Measurements from ENCODE around the gene ZNRF3.
"Not testable (repeated sequence)": the region's sequence is repeated elsewhere in the genome, so short reads cannot be mapped to it uniquely, and the experiment has no call there.

The ZNRF3 gene

DNA sequence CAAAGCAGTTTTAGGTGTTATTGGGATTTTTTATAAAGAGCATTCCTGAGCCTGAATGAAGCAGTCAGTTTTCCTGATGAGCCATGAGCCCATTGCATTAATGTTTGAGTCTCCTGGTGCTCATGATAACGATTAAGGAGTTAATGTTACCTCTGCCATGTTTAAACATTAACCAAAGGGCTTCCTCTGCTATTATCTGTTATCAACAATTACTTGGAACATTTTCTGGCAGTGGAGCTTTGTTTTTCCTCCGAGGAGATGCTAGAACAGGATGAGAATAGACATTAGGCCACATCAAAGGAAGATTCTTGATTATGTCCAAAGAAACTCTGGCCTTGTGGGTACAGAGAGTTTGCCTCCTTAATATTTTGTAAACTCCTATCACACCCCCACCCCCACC, 49.9 kb downstream of the ZNRF3 start:
- no peak for DNase-seq (ENCODE audit: low spot score)

DNA sequence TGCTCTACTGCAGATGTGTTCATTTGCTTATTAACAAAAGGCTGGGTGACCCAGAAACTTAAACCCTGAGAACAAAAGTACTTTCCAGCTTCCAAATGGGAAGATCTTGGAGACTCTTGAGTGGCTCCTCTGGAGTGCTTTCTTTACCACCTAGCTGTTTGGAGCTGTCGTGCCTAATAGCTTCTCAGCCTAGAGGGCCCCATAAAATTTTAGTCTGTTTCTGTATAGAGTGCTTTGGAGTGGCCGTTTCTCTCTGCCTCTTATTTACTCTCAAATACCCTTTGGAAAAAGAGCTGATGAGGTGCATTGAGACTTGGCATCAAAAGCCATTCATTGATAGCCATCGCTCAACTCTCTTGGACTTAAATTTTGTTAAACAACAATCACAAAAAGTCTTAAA, 50.7 kb downstream of the ZNRF3 start:
- no peak for DNase-seq (ENCODE audit: low spot score)

DNA sequence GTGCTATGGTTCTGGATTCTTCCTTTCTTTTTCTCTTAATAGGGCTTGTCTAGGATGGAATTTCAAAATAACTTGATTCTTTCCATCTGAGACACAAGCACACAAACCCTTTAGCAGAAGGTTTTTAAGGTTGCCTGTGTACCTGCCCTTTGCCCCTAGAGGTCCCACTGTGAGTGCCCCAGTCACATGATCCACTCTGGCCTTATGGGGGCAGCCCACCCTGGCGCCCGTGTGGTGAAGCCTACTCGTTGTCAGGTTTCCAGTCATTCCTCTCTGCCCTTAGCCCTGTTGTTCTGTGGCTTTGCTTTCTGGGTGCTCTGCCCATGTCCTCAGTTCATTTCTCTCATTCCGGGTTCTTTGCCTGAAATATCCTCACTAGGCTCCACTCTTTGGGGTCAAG, 51.8 kb downstream of the ZNRF3 start:
- DNase-seq (ENCODE audit: low spot score), result no peak

DNA sequence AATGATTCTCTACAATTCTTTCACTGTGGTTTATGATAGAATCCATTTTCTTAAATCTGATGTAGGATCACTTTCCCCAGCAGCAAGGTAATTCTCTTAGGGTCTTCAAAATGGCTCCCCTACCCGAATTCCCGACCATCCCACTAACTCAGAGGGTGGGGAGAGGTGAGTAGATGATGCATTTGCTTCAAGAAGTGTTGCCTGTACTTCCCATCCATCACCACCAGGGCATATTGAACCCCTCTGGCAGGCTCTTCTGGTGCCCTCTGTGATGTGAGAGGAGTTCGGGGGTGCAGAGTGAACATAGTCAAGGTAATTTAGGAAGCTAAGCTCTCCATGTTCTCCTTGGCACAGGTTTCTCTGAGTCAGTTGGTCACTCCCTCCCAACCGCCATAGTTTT, 52.3 kb downstream of the ZNRF3 start:
- DNase-seq (ENCODE audit: low spot score), result no peak

DNA sequence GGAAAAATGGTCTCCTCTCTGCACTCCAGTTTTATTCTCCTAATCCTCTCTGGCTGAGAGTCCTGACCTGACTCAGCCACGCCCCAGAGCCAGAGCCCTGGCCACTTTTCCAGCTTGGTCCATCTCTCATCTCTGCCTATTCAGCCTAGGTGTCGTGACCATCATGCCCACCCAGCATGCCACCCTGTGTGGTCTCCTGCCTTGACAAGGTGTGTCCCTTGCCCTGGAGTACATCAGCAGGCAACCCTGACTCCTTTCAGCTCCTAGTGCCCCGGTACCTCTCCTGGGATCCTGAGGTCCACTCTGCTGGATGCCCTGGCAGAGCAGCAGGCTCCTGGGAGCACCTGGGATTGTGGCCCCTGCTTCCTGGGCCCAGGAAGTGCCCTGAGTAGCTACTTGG, 52.8 kb downstream of the ZNRF3 start:
- DNase-seq (ENCODE audit: low spot score), result no peak

DNA sequence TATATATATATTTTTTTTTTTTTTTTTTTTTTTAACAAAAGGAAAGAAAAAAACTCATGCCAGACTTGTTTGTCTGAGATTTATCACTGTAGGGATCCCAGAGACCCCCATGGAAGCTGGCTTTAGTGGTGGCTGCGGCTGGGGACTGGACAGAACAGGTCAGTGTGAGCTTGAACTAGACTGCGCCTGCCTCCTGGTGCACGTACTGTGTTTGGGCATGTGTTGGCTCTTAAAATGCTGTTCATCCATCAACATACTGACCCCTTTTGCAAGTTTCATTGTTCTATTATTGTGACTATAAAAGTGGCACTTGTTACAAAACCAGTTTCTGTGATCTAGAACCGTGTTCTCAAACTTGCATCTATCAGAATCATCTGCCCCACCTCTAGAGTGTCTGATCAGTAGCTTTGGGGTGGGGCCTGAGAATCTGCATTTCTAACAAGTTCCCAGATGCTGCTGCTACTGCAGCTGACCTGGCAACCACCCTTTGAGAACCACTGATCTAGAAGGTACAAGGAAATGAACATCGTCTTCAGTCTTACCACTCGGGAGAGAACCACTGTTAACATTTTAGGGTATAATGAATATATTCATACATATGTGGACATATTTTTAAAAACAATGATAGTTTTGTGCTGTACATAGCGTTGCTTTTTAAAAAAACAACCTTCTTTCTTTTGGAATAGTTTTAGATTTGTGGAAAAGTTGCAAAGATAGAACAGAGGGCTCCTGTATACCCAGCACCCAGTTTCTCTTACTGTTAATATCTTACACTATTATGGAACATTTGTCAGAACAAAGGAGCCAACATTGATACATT, 54.0 kb downstream of the ZNRF3 start:
- no peak for DNase-seq (ENCODE audit: low spot score)

DNA sequence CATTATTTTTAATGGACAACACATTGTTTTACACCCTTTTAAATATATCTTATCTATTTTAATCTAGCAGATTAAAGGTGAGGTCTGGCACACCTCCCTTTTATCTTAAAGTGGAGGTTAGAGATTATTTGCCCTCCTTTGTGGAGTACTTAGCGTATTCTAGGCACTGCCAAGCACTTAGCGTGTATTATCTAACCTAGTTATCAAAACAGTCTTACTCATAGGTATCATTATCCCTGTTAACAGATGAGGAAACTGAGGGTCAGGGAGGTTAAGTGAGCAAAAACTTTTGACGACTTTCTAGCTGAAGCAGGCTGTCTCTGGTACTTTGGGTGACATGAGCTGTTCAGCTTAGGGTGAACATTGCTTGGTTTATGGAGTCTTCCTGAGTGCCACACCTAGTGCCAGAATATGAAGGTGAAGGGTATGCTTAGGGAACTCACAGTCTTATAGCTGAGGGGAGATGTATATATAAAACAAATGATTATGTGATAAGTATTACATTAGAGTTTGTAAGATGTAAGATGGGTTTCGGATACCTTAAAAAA, 55.0 kb downstream of the ZNRF3 start:
- no peak for DNase-seq (ENCODE audit: low spot score)

DNA sequence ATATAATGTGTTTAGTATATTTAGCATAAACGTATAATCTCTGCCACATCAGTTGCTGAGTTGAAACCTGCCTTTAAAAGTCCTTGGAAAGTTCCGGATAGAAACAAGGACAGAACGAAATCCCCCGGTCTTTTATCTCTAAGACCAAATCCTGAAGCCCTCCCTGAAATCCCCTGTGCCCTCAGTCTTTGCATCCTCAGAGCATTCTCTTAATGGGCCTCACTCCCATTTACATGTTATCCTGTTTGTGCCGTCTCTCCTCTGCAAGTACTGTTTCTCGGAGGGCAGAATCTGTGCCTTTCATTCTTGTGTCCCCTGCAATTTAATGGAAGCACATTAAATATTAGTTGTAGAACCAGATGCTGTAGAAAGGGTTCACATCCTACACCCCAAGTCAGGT, 56.0 kb downstream of the ZNRF3 start:
- no peak for DNase-seq (ENCODE audit: low spot score)

DNA sequence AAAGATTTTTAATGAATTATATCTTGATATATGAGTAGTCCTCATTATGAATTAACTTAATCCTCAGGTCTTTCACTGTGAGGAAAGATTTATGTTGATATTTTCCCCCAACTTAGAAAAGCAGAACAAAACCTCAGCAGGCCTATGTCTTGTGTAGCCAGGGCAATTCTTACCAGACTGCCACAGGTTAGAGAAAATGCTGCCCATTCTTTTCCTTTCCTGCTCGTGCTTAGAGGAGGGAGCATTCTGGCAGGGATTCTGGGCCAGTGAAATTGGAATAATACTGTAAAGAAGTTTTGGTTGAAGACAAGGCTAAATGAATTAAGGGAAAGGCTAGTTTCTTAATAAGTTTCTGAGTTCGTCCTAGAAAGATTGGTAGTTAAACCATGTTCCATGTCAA, 56.6 kb downstream of the ZNRF3 start:
- no peak for DNase-seq (ENCODE audit: low spot score)

DNA sequence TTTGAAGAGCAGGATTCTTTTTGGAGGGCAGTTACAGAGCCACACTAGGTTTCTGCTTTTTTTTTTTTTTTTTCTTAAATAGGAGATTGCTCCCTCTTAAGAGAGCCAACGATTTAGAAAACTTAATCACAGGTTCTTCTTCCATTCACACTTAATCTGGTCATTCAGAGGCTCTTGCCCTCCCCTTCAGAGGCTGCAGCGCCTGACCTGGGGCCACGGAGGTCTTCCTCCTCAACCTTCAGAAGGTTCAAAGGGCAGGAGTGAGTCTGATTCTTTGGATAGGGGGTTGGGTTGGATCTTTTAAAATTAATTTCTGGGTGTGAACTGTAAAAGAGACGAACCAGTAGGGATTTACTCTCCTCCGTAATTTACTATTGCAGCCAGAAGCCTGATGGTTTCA, 57.1 kb downstream of the ZNRF3 start:
- no peak for DNase-seq (ENCODE audit: low spot score)

DNA sequence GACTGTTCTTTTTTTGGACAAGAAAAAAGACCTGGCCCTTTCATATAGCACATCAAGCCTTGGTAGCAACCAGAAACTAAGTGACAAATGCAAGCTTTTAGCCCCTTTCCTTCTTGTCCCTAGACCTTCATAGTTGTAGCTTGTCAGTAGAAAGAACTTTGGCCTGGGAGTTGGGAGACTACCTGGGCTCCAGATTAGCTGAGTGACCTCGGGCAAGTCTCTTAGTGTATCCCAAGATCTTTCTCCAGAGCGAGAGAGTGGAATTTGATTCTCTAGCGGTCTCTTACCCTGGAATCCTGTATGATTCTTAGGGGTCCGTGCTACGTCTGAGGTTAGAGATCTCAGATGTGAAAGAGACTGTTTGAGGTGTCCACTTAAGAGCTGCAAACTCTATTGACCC, 59.0 kb downstream of the ZNRF3 start:
- DNase-seq (ENCODE audit: low spot score), result no peak

DNA sequence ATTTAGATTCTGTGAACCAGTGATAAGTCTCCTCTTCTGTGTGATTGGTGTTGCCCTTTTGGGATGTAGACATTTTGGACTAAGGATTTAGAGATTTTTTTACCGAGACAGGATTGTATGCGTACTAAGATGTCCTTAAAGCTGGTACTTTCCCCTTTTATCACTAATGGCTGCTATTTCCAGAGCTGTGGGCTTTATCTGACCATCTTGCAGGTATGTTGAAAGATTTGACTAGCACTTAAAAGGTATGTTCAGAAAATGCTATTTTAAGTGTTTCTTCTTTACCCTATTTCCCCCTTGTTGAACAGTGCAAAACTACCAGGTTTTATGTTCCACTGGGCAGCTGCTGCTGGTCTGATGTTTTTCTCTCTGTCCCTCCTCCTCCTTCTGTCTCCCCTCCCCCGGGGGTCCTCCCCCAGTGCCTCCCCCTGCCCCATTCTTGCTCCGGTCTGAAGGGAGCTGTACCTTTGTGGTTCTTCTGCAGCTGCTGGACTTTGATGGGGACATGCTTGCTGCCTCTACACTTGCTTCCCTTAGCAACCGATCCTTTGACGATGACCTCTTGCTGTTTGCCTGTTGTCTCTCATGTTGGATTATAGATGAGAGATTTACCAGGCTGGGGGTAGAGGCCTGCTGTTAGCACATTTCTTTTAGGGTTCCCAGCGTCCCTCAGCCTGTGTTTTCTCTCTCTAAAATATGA, 59.6 kb downstream of the ZNRF3 start:
- DNase-seq (ENCODE audit: low spot score), result no peak

DNA sequence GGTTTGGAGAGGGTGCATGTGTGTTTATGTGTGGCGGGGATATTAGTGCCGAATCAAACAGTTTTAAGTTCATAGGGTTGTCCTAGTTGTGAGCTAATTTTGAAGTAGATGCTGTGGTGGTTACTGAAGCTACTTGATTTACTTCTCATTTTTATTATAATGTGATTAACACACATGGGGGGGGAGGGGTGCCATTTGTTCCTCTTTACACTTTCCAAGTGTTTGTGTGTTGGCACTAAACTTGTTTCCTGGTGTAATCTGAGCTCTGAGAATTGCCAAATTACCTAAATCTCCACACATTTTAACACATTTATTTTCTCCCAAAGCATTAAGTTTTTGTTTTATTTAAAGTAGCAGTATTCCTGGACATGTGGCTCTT, 60.1 kb downstream of the ZNRF3 start:
- no peak for DNase-seq (ENCODE audit: low spot score)

DNA sequence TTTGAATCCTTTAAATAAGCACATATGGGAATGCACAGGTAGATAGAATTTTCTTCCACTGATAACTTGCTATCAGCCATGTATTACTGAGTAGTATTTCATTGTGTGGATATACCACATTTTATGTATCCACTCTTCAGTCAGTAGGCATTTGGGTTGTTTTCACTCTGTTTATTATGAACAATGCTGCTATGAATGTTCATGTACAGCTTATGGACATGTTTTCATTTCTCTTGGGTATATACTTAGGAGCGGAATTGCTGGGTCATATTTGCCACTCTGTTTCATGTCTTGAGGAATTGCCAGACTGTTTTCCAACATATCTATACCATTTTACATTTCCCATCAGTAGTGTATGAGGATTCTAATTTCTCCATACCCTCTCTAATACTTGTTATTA, 63.8 kb downstream of the ZNRF3 start:
- DNase-seq (ENCODE audit: low spot score), result no peak

DNA sequence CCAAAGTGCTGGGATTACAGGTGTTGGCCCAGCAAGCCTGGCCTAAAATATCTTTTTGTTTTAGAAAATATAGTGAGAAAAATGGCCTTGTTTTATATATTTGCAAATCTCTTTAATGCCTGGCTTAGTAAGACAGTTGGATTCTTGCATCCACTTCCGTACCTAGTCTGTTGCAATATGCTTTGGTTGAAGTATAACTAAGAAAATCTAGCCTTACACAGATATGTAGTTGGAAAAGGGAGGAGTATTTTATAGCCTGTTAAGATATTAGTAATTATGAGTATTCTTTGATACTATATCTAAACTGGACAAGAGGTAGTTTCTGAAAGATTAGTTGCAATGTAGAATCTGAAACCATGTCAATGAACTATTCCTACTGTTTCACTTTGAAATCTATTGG, 65.1 kb downstream of the ZNRF3 start:
- no peak for DNase-seq (ENCODE audit: low spot score)

DNA sequence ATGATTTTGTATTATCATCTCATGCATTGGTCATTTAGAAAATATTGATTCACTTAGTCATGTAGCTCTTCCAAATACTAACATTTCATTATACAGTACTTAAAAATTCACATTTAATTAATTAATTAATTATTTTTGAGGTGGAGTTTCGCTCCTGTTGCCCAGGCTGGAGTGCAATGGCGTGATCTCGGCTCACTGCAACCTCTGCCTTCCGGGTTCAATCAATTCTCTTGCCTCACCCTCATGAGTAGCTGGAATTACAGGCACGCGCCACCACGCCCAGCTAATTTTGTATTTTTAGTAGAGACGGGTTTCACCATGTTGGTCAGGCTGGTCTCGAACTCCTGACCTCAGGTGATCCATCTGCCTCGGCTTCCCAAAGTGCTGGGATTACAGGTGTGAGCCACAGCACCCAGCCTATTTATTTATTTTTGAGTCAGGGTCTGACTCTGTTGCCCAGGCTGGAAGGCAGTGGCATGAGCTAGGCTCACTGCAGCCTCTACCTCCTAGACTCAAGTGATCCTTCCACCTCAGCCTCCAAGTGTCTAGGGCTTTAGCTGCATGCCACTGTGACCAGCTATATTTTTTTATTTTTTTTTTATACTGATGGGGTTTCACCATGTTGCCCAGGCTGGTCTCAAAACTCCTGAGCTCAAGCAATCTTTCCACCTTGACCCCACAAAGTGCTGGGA, 65.6 kb downstream of the ZNRF3 start:
- not testable (repeated sequence) for DNase-seq (ENCODE audit: low spot score)

DNA sequence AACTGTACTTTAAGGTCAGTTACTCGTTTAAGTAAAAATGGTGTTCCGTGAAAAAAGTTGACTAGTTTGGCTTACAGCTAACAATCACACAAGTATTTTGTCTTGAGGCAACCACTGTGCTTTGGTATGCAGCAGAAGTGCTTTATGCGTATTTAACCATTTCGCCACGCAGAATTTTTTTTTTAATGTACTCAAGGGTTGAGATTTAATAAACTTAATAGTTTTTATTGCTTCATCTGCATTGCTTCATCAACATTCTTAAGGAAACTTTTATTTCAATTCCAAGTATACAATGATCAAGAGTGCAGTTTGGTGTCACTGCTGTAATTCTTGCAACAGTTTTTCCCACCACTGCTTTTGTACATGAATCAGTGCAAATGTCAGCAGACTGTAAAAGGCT, 66.4 kb downstream of the ZNRF3 start:
- DNase-seq (ENCODE audit: low spot score), result no peak

DNA sequence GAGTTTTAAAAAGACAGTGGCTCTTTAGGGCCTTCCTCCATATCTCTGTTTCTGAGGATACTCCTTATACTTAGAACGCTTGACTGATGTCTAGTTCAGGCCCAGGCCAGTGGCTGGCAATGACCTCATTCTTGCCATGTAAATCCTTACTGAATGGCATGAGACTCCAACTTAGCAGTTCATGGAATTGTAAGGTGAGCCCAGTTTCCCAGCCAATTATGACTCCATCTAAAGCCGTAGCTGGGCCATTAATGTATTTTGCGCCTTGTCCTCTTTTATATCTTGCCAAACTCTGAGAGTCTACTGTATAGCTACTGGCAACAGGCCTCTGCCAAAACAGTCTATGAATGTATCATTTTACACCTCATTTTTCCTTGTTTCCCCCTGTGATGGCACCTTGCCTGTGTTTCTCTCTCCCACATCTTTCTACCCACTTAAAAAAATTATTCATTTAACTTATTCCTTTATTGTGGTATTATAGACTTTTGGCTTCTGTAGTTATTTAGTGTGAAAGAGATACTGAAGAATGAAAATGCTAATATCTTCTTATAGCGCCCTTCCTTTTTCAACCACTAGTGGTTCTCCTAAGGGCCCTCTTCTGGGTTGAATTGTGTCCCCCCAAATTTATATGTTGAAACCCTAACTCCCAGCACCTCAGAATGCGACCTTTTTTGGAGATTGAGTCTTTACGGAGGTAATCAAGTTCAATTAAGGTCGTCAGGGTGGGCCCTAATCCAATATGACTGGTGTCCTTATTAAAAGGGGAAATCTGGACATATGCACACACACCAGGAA, 67.4 kb downstream of the ZNRF3 start:
- no peak for DNase-seq (ENCODE audit: low spot score)

DNA sequence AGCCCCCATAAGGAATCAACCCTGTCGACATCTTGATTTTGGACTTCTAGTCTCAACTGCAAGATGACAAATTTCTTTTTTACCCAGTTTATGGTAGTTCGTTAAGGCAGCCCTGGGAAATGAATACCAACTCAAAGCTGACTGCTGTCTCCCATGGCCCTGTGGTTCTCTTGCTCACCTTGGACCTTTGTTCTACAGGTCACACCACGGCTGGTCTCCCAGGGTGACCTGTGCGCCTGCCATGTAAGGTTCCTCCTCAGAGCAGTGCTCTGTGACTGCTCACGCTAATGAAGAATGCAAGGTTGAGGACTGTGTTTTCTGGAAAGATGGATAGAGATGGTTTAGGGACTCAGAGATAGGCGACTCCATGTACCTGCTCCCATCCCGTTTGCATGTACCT, 68.2 kb downstream of the ZNRF3 start:
- no peak for DNase-seq (ENCODE audit: low spot score)

DNA sequence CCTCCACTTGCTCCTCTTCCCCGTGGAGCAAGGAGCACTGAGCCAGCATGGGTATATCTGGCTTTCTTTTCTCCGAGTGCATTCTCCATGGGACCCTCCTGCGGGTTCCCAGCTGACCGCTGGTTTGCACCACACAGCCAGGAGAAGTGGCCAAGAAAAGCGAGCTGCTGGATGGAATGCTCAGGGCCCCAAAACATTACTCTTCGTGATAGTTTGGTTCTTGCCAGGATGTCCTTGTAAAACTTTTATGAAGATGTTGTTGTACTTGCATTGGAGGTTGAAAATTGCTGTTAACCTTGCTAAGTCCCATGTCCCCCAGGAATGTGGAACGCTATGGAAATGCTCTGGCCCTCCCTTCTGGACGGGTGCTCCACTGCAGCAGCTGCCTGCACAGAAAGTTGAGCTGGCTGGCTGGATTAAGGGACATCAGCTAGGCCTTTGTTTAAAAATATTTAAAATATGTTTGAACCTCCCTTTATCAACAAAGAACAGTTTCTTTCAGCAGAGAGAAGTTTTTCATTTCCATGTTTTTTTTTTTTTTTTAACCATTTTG, 68.7 kb downstream of the ZNRF3 start:
- DNase-seq (ENCODE audit: low spot score), result peak; percentile 41

DNA sequence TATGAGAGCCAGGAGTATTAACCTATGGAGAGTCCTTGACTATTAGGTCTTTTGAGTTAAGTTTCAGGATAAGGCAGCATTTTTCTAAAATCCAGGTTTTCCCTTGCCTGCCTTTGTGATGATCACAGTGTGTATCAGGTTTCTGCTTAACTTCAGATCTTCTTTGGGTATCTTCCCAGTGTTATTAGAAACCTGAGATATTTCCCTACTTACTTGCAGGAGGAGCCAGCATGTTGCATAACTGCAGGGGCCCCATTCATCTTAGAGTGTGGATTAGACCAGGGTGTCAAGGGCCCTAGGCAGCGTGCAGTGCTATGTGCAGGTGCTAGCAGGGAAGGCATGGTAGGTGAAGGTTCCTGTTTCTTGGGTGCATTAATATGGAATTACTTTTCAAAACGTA, 69.5 kb downstream of the ZNRF3 start:
- DNase-seq (ENCODE audit: low spot score), result peak; percentile 21

DNA sequence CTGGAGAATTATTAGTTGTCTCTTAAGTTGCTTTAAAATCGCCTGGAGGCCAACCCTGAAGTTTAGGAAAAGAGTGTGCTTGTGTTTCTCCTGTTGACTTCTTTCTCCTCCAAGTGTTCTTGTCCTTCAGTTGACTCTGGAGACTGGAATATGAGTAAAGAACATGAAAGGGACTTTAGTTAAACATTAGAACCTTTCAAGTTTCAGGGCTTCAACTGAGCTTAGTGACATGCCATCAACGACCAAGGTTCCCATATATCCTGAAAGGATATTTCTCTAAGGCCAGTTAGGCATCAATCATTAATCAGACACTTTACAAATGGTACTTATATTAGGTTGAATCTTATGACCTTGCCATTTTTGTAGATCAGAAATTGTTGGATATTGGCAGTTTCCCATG, 70.0 kb downstream of the ZNRF3 start:
- DNase-seq (ENCODE audit: low spot score), result no peak

Data from AG20443 (cell line).